IPS-20b (cell line): Measurements from ENCODE around the gene ANAPC2.

Experiments
- H3K27ac ChIP-seq: one replicate; pipeline ENCODE4 v1.5.1; 2013; ENCODE audit warnings: low read length
- H3K27me3 ChIP-seq: 2 replicates; pipeline ENCODE4 v1.6.1; 2013; ENCODE audit warnings: mild to moderate bottlenecking, low read length, inconsistent platforms; ENCODE audit not compliant: insufficient read depth
- H3K36me3 ChIP-seq: 2 replicates; pipeline ENCODE4 v1.6.1; 2013; ENCODE audit warnings: low read depth, mild to moderate bottlenecking, inconsistent platforms, low read length, moderate library complexity; ENCODE audit not compliant: insufficient read depth
- H3K4me1 ChIP-seq: 2 replicates; pipeline ENCODE4 v1.6.1; 2013; ENCODE audit warnings: mild to moderate bottlenecking, control low read depth, inconsistent platforms, low read length, moderate library complexity; ENCODE audit not compliant: insufficient read depth
- H3K4me3 ChIP-seq: 2 replicates; pipeline ENCODE4 v1.5.1; 2013; ENCODE audit warnings: mild to moderate bottlenecking, low read length, inconsistent platforms
- H3K9ac ChIP-seq: 2 replicates; pipeline ENCODE4 v1.6.1; 2013; ENCODE audit warnings: low read depth, mild to moderate bottlenecking, inconsistent platforms, low read length, moderate library complexity
- H3K9me3 ChIP-seq: 2 replicates; pipeline ENCODE4 v1.6.1; 2013; ENCODE audit warnings: mild to moderate bottlenecking, low read depth, low read length, inconsistent platforms; ENCODE audit not compliant: insufficient read depth

Gene ANAPC2

GRCh38 chr9:137184881-137185660 lies 3.3 kb downstream of the ANAPC2 start:
- no peak overlapping the region for H3K4me3 ChIP-seq
- H3K27me3 ChIP-seq, result no peaks in the 10 kb centered on the region
- no peaks in the 10 kb centered on the region for H3K9me3 ChIP-seq
- peaks cover 43% of the 10 kb centered on the region for H3K36me3 ChIP-seq
- no peak overlapping the region for H3K27ac ChIP-seq
- no peak overlapping the region for H3K9ac ChIP-seq
- peaks cover 5% of the 10 kb centered on the region; the same call in 1 of the 2 replicates for H3K4me1 ChIP-seq

- Histone ChIP-seq H3K4me1 (no peaks in the 10 kb centered on the region), H3K36me3 (peaks cover 49% of the 10 kb centered on the region)
These were observed 4.3 kb downstream of the ANAPC2 start for GRCh38 chr9:137183980-137184595.

GRCh38 chr9:137182836-137183235 lies 5.5 kb downstream of the ANAPC2 start:
- H3K4me1 ChIP-seq, result no peaks in the 10 kb centered on the region
- H3K9ac ChIP-seq, result no peak overlapping the region
- H3K4me3 ChIP-seq, result no peak overlapping the region
- peaks cover 49% of the 10 kb centered on the region for H3K36me3 ChIP-seq
- no peaks in the 10 kb centered on the region for H3K9me3 ChIP-seq
- H3K27ac ChIP-seq, result no peak overlapping the region
- no peaks in the 10 kb centered on the region for H3K27me3 ChIP-seq

More at GRCh38 chr9:137183980-137184595, 4.3 kb downstream of the ANAPC2 start:
- H3K9me3 ChIP-seq, result no peaks in the 10 kb centered on the region
- H3K4me3 ChIP-seq, result no peak overlapping the region
- H3K27ac ChIP-seq, result no peak overlapping the region
- H3K27me3 ChIP-seq, result no peaks in the 10 kb centered on the region
- no peak overlapping the region for H3K9ac ChIP-seq

GRCh38 chr9:137181680-137182079 lies 6.7 kb downstream of the ANAPC2 start:
- peaks cover 44% of the 10 kb centered on the region for H3K36me3 ChIP-seq
- no peak overlapping the region for H3K9ac ChIP-seq
- H3K4me3 ChIP-seq, result no peak overlapping the region
- H3K27me3 ChIP-seq, result no peaks in the 10 kb centered on the region
- no peaks in the 10 kb centered on the region for H3K9me3 ChIP-seq
- H3K4me1 ChIP-seq, result no peaks in the 10 kb centered on the region
- no peak overlapping the region for H3K27ac ChIP-seq

GRCh38 chr9:137180491-137180890 lies 7.9 kb downstream of the ANAPC2 start:
- no peak overlapping the region for H3K9ac ChIP-seq
- H3K36me3 ChIP-seq, result peaks cover 44% of the 10 kb centered on the region
- peaks cover 10% of the 10 kb centered on the region for H3K27me3 ChIP-seq
- no peak overlapping the region for H3K4me3 ChIP-seq
- no peaks in the 10 kb centered on the region for H3K4me1 ChIP-seq
- H3K27ac ChIP-seq, result no peak overlapping the region
- no peaks in the 10 kb centered on the region for H3K9me3 ChIP-seq

- H3K27ac ChIP-seq, result no peak overlapping the region
- no peaks in the 10 kb centered on the region for H3K4me1 ChIP-seq
- H3K36me3 ChIP-seq, result peaks cover 44% of the 10 kb centered on the region
- H3K9ac ChIP-seq, result no peak overlapping the region
- peaks cover 17% of the 10 kb centered on the region for H3K27me3 ChIP-seq
- no peak overlapping the region for H3K4me3 ChIP-seq
- H3K9me3 ChIP-seq, result no peaks in the 10 kb centered on the region
These were observed 8.6 kb downstream of the ANAPC2 start for GRCh38 chr9:137179761-137180160.

GRCh38 chr9:137178939-137179630 lies 9.3 kb downstream of the ANAPC2 start:
- H3K36me3 ChIP-seq, result peaks cover 40% of the 10 kb centered on the region
- no peak overlapping the region for H3K27ac ChIP-seq

GRCh38 chr9:137178201-137178938 lies 10.0 kb downstream of the ANAPC2 start:
- H3K36me3 ChIP-seq, result peaks cover 33% of the 10 kb centered on the region
- H3K9me3 ChIP-seq, result no peaks in the 10 kb centered on the region
- no peak overlapping the region for H3K27ac ChIP-seq
- no peak overlapping the region for H3K4me3 ChIP-seq
- H3K27me3 ChIP-seq, result peaks cover 30% of the 10 kb centered on the region
- no peak overlapping the region for H3K9ac ChIP-seq
- no peaks in the 10 kb centered on the region for H3K4me1 ChIP-seq

More at GRCh38 chr9:137178939-137179630, 9.3 kb downstream of the ANAPC2 start:
- peaks cover 22% of the 10 kb centered on the region for H3K27me3 ChIP-seq
- no peaks in the 10 kb centered on the region for H3K4me1 ChIP-seq
- no peak overlapping the region for H3K4me3 ChIP-seq
- no peaks in the 10 kb centered on the region for H3K9me3 ChIP-seq
- H3K9ac ChIP-seq, result no peak overlapping the region

- Histone ChIP-seq H3K27me3 (peaks cover 48% of the 10 kb centered on the region), H3K36me3 (peaks cover 19% of the 10 kb centered on the region), H3K4me1 (no peaks in the 10 kb centered on the region), H3K9me3 (no peaks in the 10 kb centered on the region), H3K27ac (no peak overlapping the region), H3K4me3 (no peak overlapping the region), H3K9ac (no peak overlapping the region)
These were observed 11.8 kb downstream of the ANAPC2 start for GRCh38 chr9:137176302-137177182.

- H3K4me1 ChIP-seq, result no peaks in the 10 kb centered on the region
- no peak overlapping the region for H3K9ac ChIP-seq
- peaks cover 9% of the 10 kb centered on the region for H3K36me3 ChIP-seq
- H3K4me3 ChIP-seq, result no peak overlapping the region
- H3K27me3 ChIP-seq, result peaks cover 59% of the 10 kb centered on the region
- H3K27ac ChIP-seq, result no peak overlapping the region
- H3K9me3 ChIP-seq, result no peaks in the 10 kb centered on the region
These were observed 12.9 kb downstream of the ANAPC2 start for GRCh38 chr9:137175345-137175961.
